HepG2 (cell line): ENCODE results near the gene FAM117B. TPM values are rescaled to one million over a fixed set of nuclear protein-coding genes. Genes with fewer than 3 reads are reported as not detected.

Experiments
- ATAC-seq: fragments of 200-7000 bp; cut with Tn5 transposase; 3 replicates; pipeline ENCODE4 v1.9.1; 2020; ENCODE audit warnings: mild to moderate bottlenecking, moderate library complexity
- BruUV-seq: library from RNA; stranded (reverse); fragments of 400-500 nt; replicated peaks from 2 replicates; lab custom pipeline; 2021; lab: Mats Ljungman, UMichigan
- CTCF ChIA-PET: fragments of 300-600 bp; formaldehyde crosslinking; extraction: SDS; loops from one replicate; lab custom pipeline; 2021; ENCODE audit warnings: low total read pairs, inconsistent platforms, low intra/inter-chr PET ratio; lab: Yijun Ruan, JAX
- POLR2A ChIA-PET: fragments of 350-600 bp; sonication (Branson Sonifier 250); formaldehyde crosslinking; loops from one replicate; lab custom pipeline; 2020; ENCODE audit warnings: antibody characterized with exemption, inconsistent platforms; lab: Yijun Ruan, JAX
- DNase-seq: peaks from one replicate; pipeline ENCODE4 v3.0.0-alpha.2; 2015; ENCODE audit warnings: low spot score
- FAIRE-seq: peaks from 3 replicates; lab custom pipeline; 2011; peaks lifted over from hg19 to GRCh38; lab: Jason Lieb, UNC
- H2AFZ ChIP-seq: one replicate; pipeline ENCODE4 v1.6.1; 2011; ENCODE audit warnings: low read length, inconsistent platforms
- H3K27ac ChIP-seq: fragments of 300-600 bp; 3 replicates; pipeline ENCODE4 v1.8.0; 2011; ENCODE audit warnings: mixed run types, mild to moderate bottlenecking, mixed read lengths, low read length, inconsistent platforms; ENCODE audit not compliant: insufficient read depth; ENCODE audit errors: extremely low read length
- H3K27me3 ChIP-seq, 2 experiments: fragments of 200-600 bp in 1 of 2; 2 replicates in 1 of 2; 3 replicates in 1 of 2; pipeline versions ENCODE4 v1.6.0 to v1.8.0; 2011; ENCODE audit warnings: low read length in 2 of 2, mild to moderate bottlenecking in 2 of 2, moderate library complexity in 2 of 2, inconsistent platforms in 1 of 2; ENCODE audit not compliant: insufficient read depth in 2 of 2, control insufficient read depth in 1 of 2
- H3K36me3 ChIP-seq, 2 experiments: fragments of 200-600 bp in 1 of 2; replicated peaks in 1 of 2; 2 replicates in 1 of 2; 3 replicates in 1 of 2; pipeline versions ENCODE4 v1.5.1 to v1.8.0; 2011; ENCODE audit warnings: low read length in 2 of 2, inconsistent platforms in 1 of 2; ENCODE audit not compliant: insufficient read depth in 2 of 2, control insufficient read depth in 1 of 2
- H3K4me1 ChIP-seq: 2 replicates; pipeline ENCODE4 v1.5.1; 2012; ENCODE audit warnings: low read length, inconsistent platforms; ENCODE audit not compliant: insufficient read depth
- H3K4me2 ChIP-seq: 2 replicates; pipeline ENCODE4 v1.6.0; 2011; ENCODE audit warnings: low read depth, low read length, inconsistent platforms
- H3K4me3 ChIP-seq, 3 experiments: fragments of 200-600 bp in 1 of 3; sonication (generic), shearing (Covaris generic) in 1 of 3; replicated peaks in 1 of 3; 2 replicates each; pipeline ENCODE4 v1.5.1; 2011 to 2016; ENCODE audit warnings: low read length in 3 of 3, inconsistent platforms in 2 of 3, low read depth in 2 of 3, mild to moderate bottlenecking in 2 of 3, control low read depth in 1 of 3, mixed read lengths in 1 of 3; ENCODE audit not compliant: insufficient read depth in 1 of 3
- H3K79me2 ChIP-seq: one replicate; pipeline ENCODE4 v1.6.1; 2011; ENCODE audit warnings: low read length, inconsistent platforms; ENCODE audit not compliant: insufficient read depth
- H3K9ac ChIP-seq: 2 replicates; pipeline ENCODE4 v1.6.0; 2011; ENCODE audit warnings: mild to moderate bottlenecking, low read depth, low read length, inconsistent platforms; ENCODE audit not compliant: insufficient read depth
- H3K9me3 ChIP-seq: 2 replicates; pipeline ENCODE4 v1.5.1; 2012; ENCODE audit warnings: mild to moderate bottlenecking, low read length
- H4K20me1 ChIP-seq: 2 replicates; pipeline ENCODE4 v1.6.0; 2011; ENCODE audit warnings: inconsistent platforms, mild to moderate bottlenecking, low read length, moderate library complexity; ENCODE audit not compliant: insufficient read depth
- AFF4 ChIP-seq: sonication (generic); formaldehyde crosslinking; IDR thresholded peaks from 2 replicates; pipeline ENCODE4 v1.4.0; 2020; ENCODE audit warnings: missing genetic modification reagents
- CENPX ChIP-seq: sonication (generic); formaldehyde crosslinking; IDR thresholded peaks from 2 replicates; pipeline ENCODE4 v1.9.0; 2021; ENCODE audit warnings: mild to moderate bottlenecking, missing genetic modification reagents, moderate library complexity
- HMG20B ChIP-seq: conservative IDR thresholded peaks from 2 replicates; pipeline ENCODE4 v1.6.1; 2016; ENCODE audit warnings: missing genetic modification reagents, missing compliant biosample characterization
- KDM4B ChIP-seq: sonication (generic); formaldehyde crosslinking; IDR thresholded peaks from 2 replicates; pipeline ENCODE4 v1.4.0; 2020; ENCODE audit warnings: missing genetic modification reagents
- NFE2 ChIP-seq: sonication (generic); formaldehyde crosslinking; IDR thresholded peaks from 2 replicates; pipeline ENCODE4 v1.4.0; 2020; ENCODE audit warnings: missing genetic modification reagents
- SNAPC2 ChIP-seq: sonication (generic); formaldehyde crosslinking; IDR thresholded peaks from 2 replicates; pipeline ENCODE4 v1.8.1; 2022; ENCODE audit warnings: mild to moderate bottlenecking, missing genetic modification reagents
- SOX5 ChIP-seq: IDR thresholded peaks from 2 replicates; pipeline ENCODE4 v1.6.1; 2016; ENCODE audit warnings: borderline replicate concordance
- THRA ChIP-seq: sonication (generic); formaldehyde crosslinking; IDR thresholded peaks from 2 replicates; pipeline ENCODE4 v1.4.0; 2020; ENCODE audit warnings: missing genetic modification reagents, borderline replicate concordance
- UBTF ChIP-seq: sonication (generic); formaldehyde crosslinking; IDR thresholded peaks from 2 replicates; pipeline ENCODE4 v1.4.0; 2020; ENCODE audit warnings: mild to moderate bottlenecking, missing genetic modification reagents
- ZBTB10 ChIP-seq: sonication (generic); formaldehyde crosslinking; IDR thresholded peaks from 2 replicates; pipeline ENCODE4 v1.4.0; 2020; ENCODE audit warnings: missing genetic modification reagents, borderline replicate concordance
- ZBTB42 ChIP-seq: sonication (generic); formaldehyde crosslinking; IDR thresholded peaks from 2 replicates; pipeline ENCODE4 v1.5.0; 2020; ENCODE audit warnings: mild to moderate bottlenecking, missing genetic modification reagents
- ZBTB43 ChIP-seq: sonication (generic); formaldehyde crosslinking; conservative IDR thresholded peaks from 2 replicates; pipeline ENCODE4 v1.4.0; 2020; ENCODE audit warnings: missing genetic modification reagents
- ZNF224 ChIP-seq: sonication (generic); formaldehyde crosslinking; IDR thresholded peaks from 2 replicates; pipeline ENCODE4 v1.5.0; 2020; ENCODE audit warnings: mild to moderate bottlenecking, missing genetic modification reagents
- ZNF343 ChIP-seq: sonication (generic); formaldehyde crosslinking; IDR thresholded peaks from 2 replicates; pipeline ENCODE4 v1.4.0; 2020; ENCODE audit warnings: mild to moderate bottlenecking, missing genetic modification reagents
- WGBS: methylation state at CpG from one replicate; pipeline ENCODE4 v1.1.6; 2017; ENCODE audit warnings: low lambda C conversion rate; 5-methylcytosine and 5-hydroxymethylcytosine counted together
- in situ Hi-C: cut with HindIII; loops from 2 replicates; pipeline ENCODE4 v1.10.0; 2017; ENCODE audit warnings: low pct_unique_long_range_greater_than_20kb; ENCODE audit not compliant: extremely low pct_ligation_motif_present
- intact Hi-C: fragments of 100-400 bp; cut with micrococcal nuclease; formaldehyde crosslinking; loops from one replicate; pipeline ENCODE4 v1.10.0; 2022; ENCODE audit not compliant: unreplicated experiment
- polyA plus RNA-seq, 8 experiments: library from polyadenylated mRNA; depleted of rRNA in 3 of 8; stranded (reverse) in 7 of 8; unstranded in 1 of 8; fragments of >200 nt; fragmentation: Illumina TruSeq in 4 of 8; extraction: Trizol in 4 of 8; gene quantifications; 2 replicates each; pipeline versions ENCODE4 v1.2.1 to v1.2.3, GENCODE V29; 2011 to 2016; ENCODE audit warnings: low read depth in 4 of 8, missing spikeins in 1 of 8, mixed read lengths in 1 of 8; ENCODE audit not compliant: insufficient read depth in 1 of 8
- total RNA-seq, 5 experiments: library from RNA; depleted of rRNA; stranded (reverse); fragments of >200 nt; fragmentation: Illumina TruSeq; extraction: Trizol; gene quantifications; 2 replicates each; pipeline ENCODE4 v1.2.3, GENCODE V29; 2016; ENCODE audit warnings: low read depth in 1 of 5

FAM117B gene
- total and polyA plus RNA-seq, 2 of the 13 experiments (the other 11 are each of a cell fraction or from before 2014, with no cell fraction given) = 5.8 to 11.0 TPM

- no TSS peak for BruUV-seq
- Histone ChIP-seq H3K4me1 (peaks cover 8% of the 10 kb centered on the region; the same call in 1 of the 2 replicates), H3K27ac (no peak overlapping the region), H2AFZ (no peak overlapping the region), H3K9me3 (no peaks in the 10 kb centered on the region), H3K27me3 (no peaks in the 10 kb centered on the region), H3K36me3 (peaks cover 7 to 50% of the 10 kb centered on the region in 2 experiments), H3K4me2 (no peak overlapping the region), H3K4me3 (no peak overlapping the region)
- 93% methylated on average over 6 of the region's 6 CpGs for WGBS
- ChIA-PET CTCF (no interaction called here), POLR2A (no interaction called here)
- in situ Hi-C loops = no loop called here
- no peak for DNase-seq
- no peak; the same call in 2 of the 3 replicates for ATAC-seq
- TF ChIP-seq ZBTB10 (CRISPR knock-in tag) = no peak
- no peak for TF ChIP-seq ZNF343 (CRISPR knock-in tag)
- no peak for TF ChIP-seq ZBTB43 (CRISPR knock-in tag)
- no peak for TF ChIP-seq UBTF
- no peak for TF ChIP-seq KDM4B (CRISPR knock-in tag)
- no peak for TF ChIP-seq CENPX (CRISPR knock-in tag)
- TF ChIP-seq THRA (CRISPR knock-in tag) = no peak
- TF ChIP-seq SOX5 = no peak
- no peak for TF ChIP-seq HMG20B (CRISPR knock-in tag)
- no peak for TF ChIP-seq ZNF224 (CRISPR knock-in tag)
- TF ChIP-seq NFE2 (CRISPR knock-in tag) = no peak
- no peak for TF ChIP-seq ZBTB42 (CRISPR knock-in tag)
- TF ChIP-seq AFF4 (CRISPR knock-in tag) = no peak
- TF ChIP-seq SNAPC2 (CRISPR knock-in tag) = no peak
- TF ChIP-seq, all 625 proteins: peak for 0
- intact Hi-C loops = no loop called here
- no peak for FAIRE-seq
- Histone ChIP-seq H3K79me2 (no peaks in the 10 kb centered on the region), H3K9ac (no peak overlapping the region), H4K20me1 (no peaks in the 10 kb centered on the region)
Measured at GRCh38 chr2:202754936-202755335, 120.2 kb downstream of the FAM117B start.
